Measurements from ENCODE around the gene EEIG1. TPM values are rescaled to one million over a fixed set of nuclear protein-coding genes. Genes with fewer than 3 reads are reported as not detected.
A peak's percentile ranks its signal among the peaks of the same experiment; 100 is the strongest.

Gene EEIG1
- total RNA-seq, 2 donors from 2014 or later = 8.3 to 11.6 TPM

DNA sequence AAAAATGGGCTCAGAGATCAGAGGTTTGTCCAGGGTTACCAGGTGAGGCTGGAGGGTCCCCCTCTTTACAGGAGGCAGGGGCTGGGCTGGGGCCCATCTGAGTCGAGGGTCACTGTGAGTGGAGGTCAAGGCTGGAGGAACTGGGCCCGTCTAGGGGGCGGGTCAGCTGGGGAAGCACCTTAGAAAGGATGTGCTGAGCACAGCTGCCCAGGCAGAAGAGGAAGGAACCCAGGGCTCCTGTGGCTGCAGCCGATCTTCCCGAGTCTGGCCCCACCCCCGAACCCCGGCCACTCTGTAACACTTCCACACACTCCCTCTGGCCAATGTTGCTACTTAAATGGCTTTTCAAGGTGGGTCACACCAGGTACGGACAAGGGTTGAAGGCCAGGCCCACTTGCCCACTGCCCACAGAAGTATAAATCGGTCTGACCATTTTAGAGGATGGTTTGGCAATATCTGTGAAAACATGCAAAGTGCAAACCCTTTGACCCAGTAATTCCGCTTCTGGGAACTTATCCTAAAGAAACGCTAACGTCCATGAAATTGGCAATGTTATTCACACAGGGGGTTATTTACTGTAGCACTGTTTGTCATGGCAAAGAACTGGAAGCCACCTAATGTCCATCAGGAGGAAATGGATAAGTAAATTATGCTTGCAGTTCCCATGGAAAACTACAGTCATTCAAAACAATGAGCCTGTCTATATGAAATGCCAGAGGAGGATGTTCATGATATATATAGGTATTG is 30.5 kb upstream of the EEIG1 start:
- DNase-seq (ENCODE audit: low spot score) = no peak
- H3K27me3 ChIP-seq = no peaks in the 10 kb centered on the region
- H3K4me1 ChIP-seq = peaks cover 0 to 5% of the 10 kb centered on the region in 2 donors
- H3K9me3 ChIP-seq = peaks cover 0 to 5% of the 10 kb centered on the region in 2 donors
- TF ChIP-seq, protein P1, sequence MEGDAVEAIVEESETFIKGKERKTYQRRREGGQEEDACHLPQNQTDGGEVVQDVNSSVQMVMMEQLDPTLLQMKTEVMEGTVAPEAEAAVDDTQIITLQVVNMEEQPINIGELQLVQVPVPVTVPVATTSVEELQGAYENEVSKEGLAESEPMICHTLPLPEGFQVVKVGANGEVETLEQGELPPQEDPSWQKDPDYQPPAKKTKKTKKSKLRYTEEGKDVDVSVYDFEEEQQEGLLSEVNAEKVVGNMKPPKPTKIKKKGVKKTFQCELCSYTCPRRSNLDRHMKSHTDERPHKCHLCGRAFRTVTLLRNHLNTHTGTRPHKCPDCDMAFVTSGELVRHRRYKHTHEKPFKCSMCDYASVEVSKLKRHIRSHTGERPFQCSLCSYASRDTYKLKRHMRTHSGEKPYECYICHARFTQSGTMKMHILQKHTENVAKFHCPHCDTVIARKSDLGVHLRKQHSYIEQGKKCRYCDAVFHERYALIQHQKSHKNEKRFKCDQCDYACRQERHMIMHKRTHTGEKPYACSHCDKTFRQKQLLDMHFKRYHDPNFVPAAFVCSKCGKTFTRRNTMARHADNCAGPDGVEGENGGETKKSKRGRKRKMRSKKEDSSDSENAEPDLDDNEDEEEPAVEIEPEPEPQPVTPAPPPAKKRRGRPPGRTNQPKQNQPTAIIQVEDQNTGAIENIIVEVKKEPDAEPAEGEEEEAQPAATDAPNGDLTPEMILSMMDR (IDR thresholded peaks at IDR 0.05) = no peak
- no peak overlapping the region for H3K27ac ChIP-seq
- no peaks in the 10 kb centered on the region for H3K36me3 ChIP-seq
- H3K4me3 ChIP-seq = no peak overlapping the region

DNA sequence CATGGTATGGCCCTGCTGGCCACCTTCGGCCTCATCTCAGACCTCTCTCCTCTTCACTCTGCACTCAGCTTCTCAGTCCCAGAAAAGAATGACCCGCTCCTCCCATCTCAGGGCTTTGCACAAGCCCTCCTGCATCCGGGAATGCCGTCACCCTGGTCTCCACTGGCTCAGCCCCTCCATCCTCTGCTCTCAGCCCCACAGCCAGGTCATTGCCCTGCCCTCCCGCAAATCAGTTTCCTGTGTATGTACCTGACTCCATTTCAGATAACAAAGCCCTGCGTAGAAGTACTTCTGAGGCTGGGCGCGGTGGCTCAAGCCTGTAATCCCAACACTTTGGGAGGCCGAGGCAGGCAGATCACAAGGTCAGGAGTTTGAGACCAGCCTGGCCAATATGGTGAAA is 28.9 kb upstream of the EEIG1 start:
- H3K27ac ChIP-seq = no peak overlapping the region
- TF ChIP-seq, protein P1 (IDR thresholded peaks at IDR 0.05) = no peak
- H3K4me3 ChIP-seq = no peak overlapping the region
- H3K4me1 ChIP-seq = peaks cover 0 to 5% of the 10 kb centered on the region in 2 donors
- no peak for DNase-seq (ENCODE audit: low spot score)
- H3K27me3 ChIP-seq = no peaks in the 10 kb centered on the region
- no peaks in the 10 kb centered on the region for H3K36me3 ChIP-seq
- H3K9me3 ChIP-seq = peaks cover 0 to 5% of the 10 kb centered on the region in 2 donors

DNA sequence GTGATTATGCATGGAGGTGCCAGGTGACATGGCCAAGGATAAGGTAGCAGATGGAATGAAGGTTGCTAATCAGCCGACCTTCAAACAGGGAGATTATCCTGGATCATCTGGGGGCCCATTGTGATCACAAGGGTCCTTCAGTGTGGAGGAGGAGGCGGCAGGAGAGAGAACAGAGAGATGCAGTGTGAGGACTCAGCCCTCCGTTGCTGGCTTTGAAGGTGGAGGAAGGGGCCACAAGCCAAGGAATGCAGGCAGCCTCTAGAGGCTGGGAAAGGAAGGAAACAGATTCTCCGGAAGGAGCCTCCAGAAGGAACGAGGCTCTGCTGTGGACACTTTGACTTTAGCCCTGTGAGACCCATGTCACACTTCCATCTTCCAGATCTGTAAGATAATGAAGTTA is 27.4 kb upstream of the EEIG1 start:
- no peaks in the 10 kb centered on the region for H3K27me3 ChIP-seq
- no peaks in the 10 kb centered on the region for H3K36me3 ChIP-seq
- TF ChIP-seq, protein P1 (IDR thresholded peaks at IDR 0.05) = no peak
- H3K27ac ChIP-seq = no peak overlapping the region
- DNase-seq (ENCODE audit: low spot score) = no peak
- no peak overlapping the region for H3K4me3 ChIP-seq
- H3K9me3 ChIP-seq = peaks cover 0 to 5% of the 10 kb centered on the region in 2 donors
- H3K4me1 ChIP-seq = peaks cover 0 to 5% of the 10 kb centered on the region in 2 donors

DNA sequence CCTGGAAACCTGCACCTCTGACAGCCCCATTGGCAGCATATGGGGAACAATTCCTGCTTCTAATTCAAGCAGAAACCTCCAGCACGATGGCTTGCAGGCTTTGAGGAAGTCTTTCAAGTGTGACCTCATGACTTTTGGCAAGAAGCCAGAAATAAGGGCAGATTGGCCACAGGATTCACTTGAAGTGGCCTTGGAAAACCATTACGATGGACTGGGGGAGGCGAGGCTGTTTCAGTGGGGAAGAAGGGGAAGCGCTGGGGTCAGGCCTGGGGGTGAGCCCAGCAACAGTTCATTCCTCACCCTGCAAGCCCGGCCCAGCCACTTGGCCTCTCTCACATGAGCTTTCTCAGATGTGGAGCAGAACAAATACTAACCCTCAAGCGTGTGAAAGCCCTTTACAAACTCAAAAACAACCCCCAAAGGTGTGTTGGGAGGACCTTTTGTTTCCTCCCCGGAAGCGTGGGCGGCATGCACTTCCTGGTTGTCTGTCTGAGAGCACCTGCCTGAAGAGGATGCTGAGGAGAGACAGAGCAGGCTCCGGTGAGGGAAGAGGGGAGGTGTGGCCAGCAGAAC is 26.9 kb upstream of the EEIG1 start:
- TF ChIP-seq, protein P1 (IDR thresholded peaks at IDR 0.05) = no peak
- no peaks in the 10 kb centered on the region for H3K27me3 ChIP-seq
- peak; percentile 71 for DNase-seq (ENCODE audit: low spot score)
- no peak overlapping the region for H3K27ac ChIP-seq
- H3K36me3 ChIP-seq = no peaks in the 10 kb centered on the region
- H3K9me3 ChIP-seq = peaks cover 0 to 5% of the 10 kb centered on the region in 2 donors
- H3K4me1 ChIP-seq = peaks cover 0 to 5% of the 10 kb centered on the region in 2 donors
- no peak overlapping the region for H3K4me3 ChIP-seq

DNA sequence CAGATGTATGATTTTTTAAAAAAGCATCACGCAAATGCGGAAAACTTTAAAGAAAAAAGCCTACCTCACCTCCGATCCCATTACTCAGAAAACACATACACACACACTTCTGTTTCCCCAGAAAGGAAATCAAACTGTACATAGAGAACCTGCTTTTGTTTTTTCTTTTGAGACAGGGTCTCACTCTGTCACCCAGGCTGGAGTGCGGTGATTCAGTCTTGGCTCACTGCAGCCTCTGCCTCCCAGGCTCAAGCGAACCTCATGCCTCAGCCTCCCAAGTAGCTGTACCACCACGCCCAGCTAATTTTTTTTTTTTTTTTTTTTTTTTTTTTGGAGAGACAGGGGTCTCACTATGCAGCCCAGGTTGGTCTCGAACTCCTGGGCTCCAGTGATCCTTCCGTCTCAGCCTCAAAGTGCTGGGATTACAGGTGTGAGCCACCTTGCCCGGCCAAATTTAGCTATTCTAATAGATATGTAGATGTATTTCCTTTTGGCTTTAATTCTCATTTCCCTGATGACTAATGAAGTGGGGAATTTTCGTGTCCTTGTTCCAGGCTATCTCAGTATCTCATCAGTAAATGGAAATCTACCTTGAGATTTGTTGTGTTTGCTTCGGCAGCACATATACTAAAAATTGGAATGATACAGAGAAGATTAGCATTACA is 25.7 kb upstream of the EEIG1 start:
- TF ChIP-seq, protein P1 (IDR thresholded peaks at IDR 0.05) = no peak

More for the DNA sequence above, 25.7 kb upstream of the EEIG1 start:
- peaks cover 0 to 5% of the 10 kb centered on the region in 2 donors for H3K4me1 ChIP-seq
- no peaks in the 10 kb centered on the region for H3K36me3 ChIP-seq
- peaks cover 0 to 5% of the 10 kb centered on the region in 2 donors for H3K9me3 ChIP-seq
- no peak for DNase-seq (ENCODE audit: low spot score)
- no peak overlapping the region for H3K4me3 ChIP-seq
- H3K27me3 ChIP-seq = no peaks in the 10 kb centered on the region
- no peak overlapping the region for H3K27ac ChIP-seq

Measured in right atrium auricular region (tissue), 2 donors.